Heart right ventricle (tissue), 16 donors: ENCODE data around the gene GRID1. TPM values are rescaled to one million over a fixed set of nuclear protein-coding genes. Genes with fewer than 3 reads are reported as not detected.
A peak's percentile ranks its signal among the peaks of the same experiment; 100 is the strongest.

ENCODE experiments used
- ATAC-seq, 8 donors: fragments of 200-7000 bp; cut with Tn5 transposase; one replicate each; pipeline ENCODE4 v1.9.1; 2020; ENCODE audit warnings: mild to moderate bottlenecking in 8 of 8, moderate library complexity in 8 of 8, moderate number of reproducible peaks in 1 of 8
- DNase-seq, 2 donors: peaks; one replicate each; pipeline ENCODE4 v3.0.0-alpha.2; 2020
- H3K27ac ChIP-seq, 10 donors: fragments of 200-600 bp; sonication (generic) in 2 of 10; one replicate each; pipeline versions ENCODE4 v1.5.0 to v1.8.0; 2020 to 2022; ENCODE audit warnings: mild to moderate bottlenecking in 3 of 10
- H3K27me3 ChIP-seq, 7 donors: fragments of 200-600 bp; one replicate each; pipeline ENCODE4 v1.8.0; 2021 to 2022; ENCODE audit warnings: mild to moderate bottlenecking in 2 of 7
- H3K36me3 ChIP-seq, 9 donors: fragments of 200-600 bp; sonication (generic) in 1 of 9; one replicate each; pipeline versions ENCODE4 v1.5.0 to v1.8.0; 2020 to 2022; ENCODE audit warnings: mild to moderate bottlenecking in 2 of 9
- H3K4me1 ChIP-seq, 9 donors: fragments of 200-600 bp; sonication (generic) in 1 of 9; one replicate each; pipeline versions ENCODE4 v1.5.0 to v1.8.0; 2020 to 2022; ENCODE audit warnings: mild to moderate bottlenecking in 4 of 9
- H3K4me3 ChIP-seq, 10 donors: fragments of 200-600 bp; sonication (generic) in 2 of 10; one replicate each; pipeline versions ENCODE4 v1.5.0 to v1.8.0; 2020 to 2022; ENCODE audit warnings: mild to moderate bottlenecking in 7 of 10, moderate library complexity in 2 of 10
- H3K9me3 ChIP-seq, 11 donors: fragments of 200-600 bp in 10 of 11; sonication (generic) in 2 of 11; one replicate each; pipeline versions ENCODE4 v1.5.0 to v1.8.0; 2013 to 2022; ENCODE audit warnings: mild to moderate bottlenecking in 2 of 11, control low read depth in 1 of 11, moderate library complexity in 1 of 11
- WGBS, 2 donors: extraction: QIAGEN DNeasy Blood & Tissue Kit; methylation state at CpG; one replicate each; pipeline ENCODE4 v1.1.7; 2013; ENCODE audit warnings: inconsistent platforms in 1 of 2; 5-methylcytosine and 5-hydroxymethylcytosine counted together
- intact Hi-C, 10 donors: fragments of 100-400 bp; cut with DNase I; formaldehyde crosslinking; loops; one replicate each; pipeline versions ENCODE4 v1.11.1 to v1.14.2; 2022
- polyA plus RNA-seq, 2 donors: library from polyadenylated mRNA; stranded (reverse); fragments of 200-250 nt; gene quantifications; one replicate each; pipeline ENCODE4 v1.2.3, GENCODE V29; 2013
- total RNA-seq, 10 donors: library from RNA; stranded (reverse); fragmentation: NEBNext Ultra II Directional in 3 of 10; extraction: Animal tissue kit (Norgen Biotek cat#: 25700) in 3 of 10; gene quantifications; one replicate each; pipeline versions ENCODE4 v1.2.1 to v1.2.4, GENCODE V29; 2021 to 2023
- TF ChIP-seq, protein P1 (sequence below), 9 donors: fragments of 200-600 bp; sonication (generic) in 2 of 9; IDR thresholded peaks; one replicate each; pipeline versions ENCODE4 v1.5.0 to v1.8.0; 2021 to 2022; ENCODE audit warnings: antibody characterized with exemption in 9 of 9, mild to moderate bottlenecking in 5 of 9, moderate library complexity in 1 of 9
- donor health status: Arrhythmogenic right ventricular cardiomyopathy.
- donor health status: ischemic (EF 13 %, LVEDD 7.1; RV severe dilation, severe dysfunction).
- donor health status: healthy with polysubstance abuse.
- donor health status: DM: no; HTN: yes; CAD: no.
- donor health status: DM: no; HTN: no; CAD: no.
- donor health status: ischemic (EF 25% LVEDD 6.9; RV normal size, moderate dysfunction).
- donor health status: ischemic (EF 25% LVEDD 5.7; RV mildly dilated, moderate dysfunction).
- donor health status: healthy.
- donor health status: DM: yes; HTN: yes; CAD: no.
- donor health status: Ischemic cardiomyopathy.
- donor health status: ischemic (EF 35%, LVEDD 5.7; RV mildly dilated, moderate dysfunction).
- donor health status: nonischemic (EF 11% LVEDD 7.7; RV severe dilation, severe dysfunction).
- donor health status: DM: yes; HTN: yes; CAD: no.
- donor health status: PGD.
- donor health status: ischemic (EF 29% LVEDD 5.4; RV normal size, mild dysfunction).
- donor health status: nonischemic (EF 23%, LVEDD 6.1; RV moderate dilation, normal function).

Gene GRID1
- total and polyA plus RNA-seq, 12 donors: 0.44 to 3.4 (median 1.5) TPM

DNA sequence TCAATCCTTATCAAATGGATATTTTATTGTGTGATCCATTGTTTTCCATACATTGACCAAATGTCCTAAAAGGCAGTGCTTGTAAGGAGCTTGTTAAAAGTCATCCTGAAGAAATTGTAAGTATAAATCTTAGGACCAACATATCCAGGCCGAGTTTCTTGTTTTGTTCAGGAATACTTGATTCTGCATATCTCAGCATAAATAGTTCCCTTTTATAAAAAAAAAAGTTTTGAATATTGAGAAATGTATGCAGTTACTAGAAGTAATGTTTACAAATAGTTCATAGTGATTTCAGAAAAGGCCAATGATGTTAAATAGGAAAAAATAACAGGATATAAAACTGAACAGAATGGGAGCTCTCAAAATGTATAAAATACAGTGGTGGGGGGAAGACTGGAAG lies 6.6 kb downstream of the GRID1 start:
- ATAC-seq (no peak), DNase-seq (no peak)
- TF ChIP-seq, protein P1, sequence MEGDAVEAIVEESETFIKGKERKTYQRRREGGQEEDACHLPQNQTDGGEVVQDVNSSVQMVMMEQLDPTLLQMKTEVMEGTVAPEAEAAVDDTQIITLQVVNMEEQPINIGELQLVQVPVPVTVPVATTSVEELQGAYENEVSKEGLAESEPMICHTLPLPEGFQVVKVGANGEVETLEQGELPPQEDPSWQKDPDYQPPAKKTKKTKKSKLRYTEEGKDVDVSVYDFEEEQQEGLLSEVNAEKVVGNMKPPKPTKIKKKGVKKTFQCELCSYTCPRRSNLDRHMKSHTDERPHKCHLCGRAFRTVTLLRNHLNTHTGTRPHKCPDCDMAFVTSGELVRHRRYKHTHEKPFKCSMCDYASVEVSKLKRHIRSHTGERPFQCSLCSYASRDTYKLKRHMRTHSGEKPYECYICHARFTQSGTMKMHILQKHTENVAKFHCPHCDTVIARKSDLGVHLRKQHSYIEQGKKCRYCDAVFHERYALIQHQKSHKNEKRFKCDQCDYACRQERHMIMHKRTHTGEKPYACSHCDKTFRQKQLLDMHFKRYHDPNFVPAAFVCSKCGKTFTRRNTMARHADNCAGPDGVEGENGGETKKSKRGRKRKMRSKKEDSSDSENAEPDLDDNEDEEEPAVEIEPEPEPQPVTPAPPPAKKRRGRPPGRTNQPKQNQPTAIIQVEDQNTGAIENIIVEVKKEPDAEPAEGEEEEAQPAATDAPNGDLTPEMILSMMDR (IDR thresholded peaks at IDR 0.05): no peak
- 60 to 70% methylated on average over 1 of the region's 1 CpG for WGBS, 2 donors
- H3K27ac ChIP-seq: no peak overlapping the region
- no peaks in the 10 kb centered on the region for H3K36me3 ChIP-seq
- H3K4me1 ChIP-seq: peaks cover 0 to 71% (median 30%) of the 10 kb centered on the region in 9 donors
- peaks cover 0 to 34% (median 23%) of the 10 kb centered on the region in 7 donors for H3K27me3 ChIP-seq
- no peaks in the 10 kb centered on the region for H3K9me3 ChIP-seq
- H3K4me3 ChIP-seq: no peak overlapping the region
- intact Hi-C loops: loop anchor here in 7 of 10 donors (5.0 to 10.0 kb wide), 7 partner anchors 98 to 815 kb away; no protein-coding TSS in a partner anchor

DNA sequence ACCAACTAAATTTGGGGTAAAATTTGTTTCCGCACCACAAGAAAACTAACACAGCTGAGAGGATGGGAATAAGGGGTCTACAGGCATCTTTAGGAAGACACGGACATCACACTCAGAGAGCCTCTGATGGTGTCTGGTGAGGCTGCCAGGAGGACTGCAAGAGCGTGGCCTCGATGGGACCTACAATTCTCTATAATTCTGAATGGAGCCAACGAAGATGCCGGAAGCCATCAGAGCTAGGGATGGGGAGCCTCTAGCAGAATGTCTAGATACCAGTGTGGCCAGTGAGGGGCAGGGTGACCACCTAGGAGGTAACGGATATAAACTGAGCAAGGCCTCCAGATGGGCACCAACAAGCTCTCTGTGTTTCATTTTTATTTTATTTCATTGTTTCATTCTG lies 7.5 kb downstream of the GRID1 start:
- Histone ChIP-seq H3K4me3 (no peak overlapping the region), H3K27me3 (peaks cover 0 to 25% (median 15%) of the 10 kb centered on the region in 7 donors), H3K27ac (no peak overlapping the region), H3K4me1 (peaks cover 0 to 67% (median 32%) of the 10 kb centered on the region in 9 donors), H3K9me3 (no peaks in the 10 kb centered on the region), H3K36me3 (no peaks in the 10 kb centered on the region)
- ATAC-seq (no peak), DNase-seq (no peak)
- TF ChIP-seq, protein P1 (IDR thresholded peaks at IDR 0.05): no peak
- intact Hi-C loops: loop anchor here in 1 of 10 donors (10.0 kb wide), 1 partner anchor 254 kb away; no protein-coding TSS in a partner anchor
- WGBS, 2 donors: 91 to 94% methylated on average over 7 of the region's 7 CpGs

- ATAC-seq: no peak
- TF ChIP-seq, protein P1 (IDR thresholded peaks at IDR 0.05): no peak
- H3K36me3 ChIP-seq: no peaks in the 10 kb centered on the region
- peaks cover 0 to 11% (median under 1%) of the 10 kb centered on the region in 7 donors for H3K27me3 ChIP-seq
- peak overlapping the region in 1 of 10 donors; percentile 6 for H3K27ac ChIP-seq
- H3K4me3 ChIP-seq: no peak overlapping the region
- intact Hi-C loops: loop anchor here in 1 of 10 donors (10.0 kb wide), 1 partner anchor 253 kb away; no protein-coding TSS in a partner anchor
- WGBS, 2 donors: 73 to 80% methylated on average over 9 of the region's 9 CpGs
- peaks cover 0 to 56% (median 26%) of the 10 kb centered on the region in 9 donors for H3K4me1 ChIP-seq
- H3K9me3 ChIP-seq: peaks cover 0 to under 1% (median 0%) of the 10 kb centered on the region in 11 donors
- no peak for DNase-seq
Observed at GRCh38 chr10:86357676-86358075, 8.9 kb downstream of the GRID1 start.

- DNase-seq (no peak), ATAC-seq (peak in 1 of 8 donors; percentile 21)
- Histone ChIP-seq H3K9me3 (peaks cover 0 to 7% (median 0%) of the 10 kb centered on the region in 11 donors), H3K27me3 (peaks cover 0 to 4% (median 0%) of the 10 kb centered on the region in 7 donors), H3K4me3 (no peak overlapping the region), H3K36me3 (no peaks in the 10 kb centered on the region), H3K4me1 (peaks cover 0 to 56% (median 26%) of the 10 kb centered on the region in 9 donors), H3K27ac (peak overlapping the region in 1 of 10 donors; percentile 6)
- 56 to 72% methylated on average over 2 of the region's 2 CpGs for WGBS, 2 donors
- TF ChIP-seq, protein P1 (IDR thresholded peaks at IDR 0.05): no peak
- intact Hi-C loops: loop anchor here in 1 of 10 donors (10.0 kb wide), 1 partner anchor 252 kb away; no protein-coding TSS in a partner anchor
Observed at GRCh38 chr10:86357041-86357440, 9.6 kb downstream of the GRID1 start.
